Mucosa of rectum (tissue), 2 donors: ENCODE results near the gene ARMH3.
"Not testable (repeated sequence)": the region's sequence is repeated elsewhere in the genome, so short reads cannot be mapped to it uniquely, and the experiment has no call there.

Experiments
- H3K27ac ChIP-seq, 2 donors: one replicate each; pipeline ENCODE4 v1.7.0; 2013; ENCODE audit warnings: inconsistent platforms in 2 of 2, low read depth in 2 of 2, low read length in 2 of 2
- H3K27me3 ChIP-seq, 2 donors: one replicate each; pipeline ENCODE4 v1.7.0; 2013; ENCODE audit warnings: low read length in 2 of 2; ENCODE audit not compliant: control insufficient read depth in 2 of 2, insufficient read depth in 2 of 2
- H3K36me3 ChIP-seq, 2 donors: one replicate each; pipeline ENCODE4 v1.7.0; 2013; ENCODE audit warnings: low read length in 2 of 2; ENCODE audit not compliant: control insufficient read depth in 2 of 2, insufficient read depth in 2 of 2
- H3K4me1 ChIP-seq, 2 donors: one replicate each; pipeline ENCODE4 v1.7.0; 2013; ENCODE audit warnings: low read length in 2 of 2, mild to moderate bottlenecking in 1 of 2; ENCODE audit not compliant: control insufficient read depth in 2 of 2, insufficient read depth in 2 of 2
- H3K4me3 ChIP-seq, 2 donors: one replicate each; pipeline ENCODE4 v1.7.0; 2013; ENCODE audit warnings: low read length in 2 of 2
- H3K9ac ChIP-seq, 2 donors: one replicate each; pipeline ENCODE4 v1.7.0; 2013; ENCODE audit warnings: low read length in 2 of 2, low read depth in 1 of 2, mild to moderate bottlenecking in 1 of 2
- H3K9me3 ChIP-seq, 2 donors: one replicate each; pipeline ENCODE4 v1.7.0; 2013; ENCODE audit warnings: low read length in 2 of 2; ENCODE audit not compliant: control insufficient read depth in 2 of 2
- donor health status: healthy.
- donor health status: Normal muscosa, but diverticular disease.

ARMH3 gene

GRCh38 chr10:102016416-102016815 lies 39.6 kb downstream of the ARMH3 start:
- H3K4me3 ChIP-seq, result no peak overlapping the region
- no peak overlapping the region for H3K27ac ChIP-seq
- no peak overlapping the region for H3K9ac ChIP-seq
- H3K4me1 ChIP-seq, result no peaks in the 10 kb centered on the region
- H3K27me3 ChIP-seq, result no peaks in the 10 kb centered on the region
- H3K9me3 ChIP-seq, result no peaks in the 10 kb centered on the region
- H3K36me3 ChIP-seq, result peaks cover 26 to 31% of the 10 kb centered on the region in 2 donors

- Histone ChIP-seq H3K27ac (no peak overlapping the region), H3K9me3 (no peaks in the 10 kb centered on the region), H3K27me3 (no peaks in the 10 kb centered on the region), H3K36me3 (peaks cover 20 to 34% of the 10 kb centered on the region in 2 donors), H3K4me3 (no peak overlapping the region), H3K4me1 (no peaks in the 10 kb centered on the region), H3K9ac (no peak overlapping the region)
Observed at GRCh38 chr10:102010961-102011360, 45.0 kb downstream of the ARMH3 start.

GRCh38 chr10:102009801-102010425 lies 46.1 kb downstream of the ARMH3 start:
- H3K9ac ChIP-seq, result no peak overlapping the region
- no peak overlapping the region for H3K27ac ChIP-seq
- H3K4me1 ChIP-seq, result no peaks in the 10 kb centered on the region
- no peaks in the 10 kb centered on the region for H3K9me3 ChIP-seq
- no peak overlapping the region for H3K4me3 ChIP-seq
- no peaks in the 10 kb centered on the region for H3K27me3 ChIP-seq
- peaks cover 23 to 41% of the 10 kb centered on the region in 2 donors for H3K36me3 ChIP-seq

GRCh38 chr10:102007796-102008195 lies 48.2 kb downstream of the ARMH3 start:
- Histone ChIP-seq H3K9me3 (no peaks in the 10 kb centered on the region), H3K9ac (no peak overlapping the region), H3K27me3 (no peaks in the 10 kb centered on the region), H3K27ac (no peak overlapping the region), H3K4me1 (no peaks in the 10 kb centered on the region), H3K4me3 (no peak overlapping the region), H3K36me3 (peaks cover 21 to 31% of the 10 kb centered on the region in 2 donors)

- not testable (repeated sequence) for H3K27ac ChIP-seq, H3K9me3 ChIP-seq, H3K4me3 ChIP-seq, H3K27me3 ChIP-seq, H3K9ac ChIP-seq, H3K4me1 ChIP-seq
- H3K36me3 ChIP-seq, result peaks cover 21 to 25% of the 10 kb centered on the region in 2 donors
Observed at GRCh38 chr10:102007031-102007430, 48.9 kb downstream of the ARMH3 start.

GRCh38 chr10:102004376-102004775 lies 51.6 kb downstream of the ARMH3 start:
- H3K36me3 ChIP-seq, result peaks cover 26 to 30% of the 10 kb centered on the region in 2 donors
- H3K27ac ChIP-seq, result no peak overlapping the region
- H3K4me1 ChIP-seq, result no peaks in the 10 kb centered on the region
- no peak overlapping the region for H3K4me3 ChIP-seq
- no peak overlapping the region for H3K9ac ChIP-seq
- no peaks in the 10 kb centered on the region for H3K9me3 ChIP-seq
- no peaks in the 10 kb centered on the region for H3K27me3 ChIP-seq

- H3K36me3 ChIP-seq, result peaks cover 25 to 26% of the 10 kb centered on the region in 2 donors
- no peaks in the 10 kb centered on the region for H3K9me3 ChIP-seq
- H3K9ac ChIP-seq, result no peak overlapping the region
- no peak overlapping the region for H3K4me3 ChIP-seq
- no peaks in the 10 kb centered on the region for H3K27me3 ChIP-seq
- H3K4me1 ChIP-seq, result no peaks in the 10 kb centered on the region
- H3K27ac ChIP-seq, result no peak overlapping the region
Observed at GRCh38 chr10:102003541-102003940, 52.4 kb downstream of the ARMH3 start.

- no peak overlapping the region for H3K9ac ChIP-seq
- no peaks in the 10 kb centered on the region for H3K27me3 ChIP-seq
- no peak overlapping the region for H3K27ac ChIP-seq
- H3K4me3 ChIP-seq, result no peak overlapping the region
- no peaks in the 10 kb centered on the region for H3K4me1 ChIP-seq
- peaks cover 25 to 31% of the 10 kb centered on the region in 2 donors for H3K36me3 ChIP-seq
- H3K9me3 ChIP-seq, result no peaks in the 10 kb centered on the region
Observed at GRCh38 chr10:102001435-102002068, 54.4 kb downstream of the ARMH3 start.

GRCh38 chr10:101997803-101998202 lies 58.2 kb downstream of the ARMH3 start:
- Histone ChIP-seq H3K9ac (no peak overlapping the region), H3K4me1 (no peaks in the 10 kb centered on the region), H3K36me3 (peaks cover 27 to 37% of the 10 kb centered on the region in 2 donors), H3K27ac (no peak overlapping the region), H3K27me3 (no peaks in the 10 kb centered on the region), H3K9me3 (no peaks in the 10 kb centered on the region), H3K4me3 (no peak overlapping the region)

- H3K36me3 ChIP-seq, result peaks cover 40 to 45% of the 10 kb centered on the region in 2 donors
- H3K27ac ChIP-seq, result no peak overlapping the region
- no peak overlapping the region for H3K9ac ChIP-seq
Observed at GRCh38 chr10:101995451-101996063, 60.4 kb downstream of the ARMH3 start.

More at GRCh38 chr10:101995451-101996063, 60.4 kb downstream of the ARMH3 start:
- Histone ChIP-seq H3K4me3 (no peak overlapping the region), H3K9me3 (no peaks in the 10 kb centered on the region), H3K27me3 (no peaks in the 10 kb centered on the region), H3K4me1 (no peaks in the 10 kb centered on the region)
